Upper lobe of right lung (tissue), 1 donor: Measurements from ENCODE around the gene POM121C. TPM values are rescaled to one million over a fixed set of nuclear protein-coding genes. Genes with fewer than 3 reads are reported as not detected.
"Not testable (repeated sequence)": the region's sequence is repeated elsewhere in the genome, so short reads cannot be mapped to it uniquely, and the experiment has no call there.

Experiments
- ATAC-seq: fragments of 200-7000 bp; cut with Tn5 transposase; one replicate; pipeline ENCODE4 v1.9.1; 2020; ENCODE audit warnings: mild to moderate bottlenecking, moderate library complexity
- DNase-seq: peaks from one replicate; pipeline ENCODE4 v3.0.0-alpha.2; 2020
- H3K27ac ChIP-seq: fragments of 200-600 bp; one replicate; pipeline ENCODE4 v1.8.0; 2022
- H3K27me3 ChIP-seq: fragments of 200-600 bp; one replicate; pipeline ENCODE4 v1.8.0; 2022; ENCODE audit warnings: mild to moderate bottlenecking
- H3K36me3 ChIP-seq: fragments of 200-600 bp; one replicate; pipeline ENCODE4 v1.8.0; 2022
- H3K4me1 ChIP-seq: fragments of 200-600 bp; one replicate; pipeline ENCODE4 v1.8.0; 2022
- H3K4me3 ChIP-seq: fragments of 200-600 bp; one replicate; pipeline ENCODE4 v1.8.0; 2022; ENCODE audit warnings: mild to moderate bottlenecking
- H3K9me3 ChIP-seq: fragments of 200-600 bp; one replicate; pipeline ENCODE4 v1.8.0; 2022
- intact Hi-C: fragments of 100-400 bp; cut with DNase I; formaldehyde crosslinking; loops from one replicate; pipeline ENCODE4 v1.11.0; 2022
- total RNA-seq: library from RNA; stranded (reverse); fragmentation: NEBNext Ultra II Directional; extraction: Animal tissue kit (Norgen Biotek cat#: 25700); gene quantifications from one replicate; pipeline ENCODE4 v1.2.1, GENCODE V29; 2021
- TF ChIP-seq, protein P1 (sequence below): fragments of 200-600 bp; IDR thresholded peaks from one replicate; pipeline ENCODE4 v1.8.0; 2022; ENCODE audit warnings: antibody characterized with exemption
- donor health status: DM: no; HTN: yes; CAD: no; lungs with severe emphysema.

POM121C gene
- total RNA-seq, 1 donor from 2014 or later: 38.5 TPM

DNA sequence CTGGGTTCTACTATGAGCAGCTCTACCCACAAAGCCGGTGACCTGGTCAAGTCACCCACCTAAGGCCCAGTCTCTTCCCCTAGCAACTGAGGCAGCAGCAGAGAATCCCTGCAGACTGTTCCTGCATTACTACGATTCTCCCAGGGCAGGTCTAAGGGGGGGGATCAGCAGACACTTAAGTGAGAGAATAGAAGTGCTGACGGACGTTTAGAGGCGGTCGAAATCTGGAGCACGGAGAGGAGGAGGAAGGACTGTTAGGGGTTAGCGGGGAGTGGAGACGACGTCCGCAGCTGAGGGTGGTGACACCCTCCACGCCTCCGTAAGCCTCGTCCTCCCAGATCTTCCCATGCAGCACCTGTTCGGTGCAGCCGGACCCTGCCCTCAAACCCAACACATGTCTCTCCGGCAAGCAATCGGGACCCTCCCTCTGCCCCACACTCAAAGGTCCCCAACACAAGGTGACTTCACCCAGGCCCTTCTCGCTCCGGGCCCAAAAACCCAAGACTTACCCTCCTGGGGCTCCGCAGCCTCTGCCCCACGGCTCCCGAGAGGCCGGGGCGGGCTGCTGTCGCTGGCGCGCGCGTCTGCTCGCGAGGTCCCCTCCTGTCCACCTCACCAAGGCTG lies 632 bp downstream of the POM121C start:
- ATAC-seq, H3K4me1 ChIP-seq, DNase-seq, H3K36me3 ChIP-seq, H3K9me3 ChIP-seq, H3K27me3 ChIP-seq, intact Hi-C loops: not testable (repeated sequence)
- Histone ChIP-seq H3K4me3 (peak overlapping the region; percentile 63), H3K27ac (peak overlapping the region; percentile 71)

DNA sequence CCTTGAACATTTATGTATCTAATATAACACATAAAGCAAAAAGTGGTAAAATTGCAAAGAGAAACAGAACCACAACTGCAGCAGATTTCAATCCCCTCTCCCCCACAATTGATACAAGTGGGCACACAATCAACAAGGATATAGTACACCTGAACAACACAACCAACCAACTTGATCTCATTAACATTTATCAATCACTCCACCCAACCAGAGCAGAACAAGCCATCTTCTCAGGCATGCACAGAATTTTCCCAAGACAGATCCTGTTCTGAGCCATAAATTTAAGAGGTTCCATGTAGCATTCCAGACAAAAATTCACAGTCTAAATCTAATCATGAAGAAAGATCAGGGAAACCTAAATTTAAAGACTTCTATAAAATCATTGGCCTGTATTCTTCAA lies 5.8 kb downstream of the POM121C start:
- H3K9me3 ChIP-seq, H3K27me3 ChIP-seq, ATAC-seq, intact Hi-C loops, H3K27ac ChIP-seq, H3K36me3 ChIP-seq, DNase-seq, H3K4me1 ChIP-seq, H3K4me3 ChIP-seq: not testable (repeated sequence)

DNA sequence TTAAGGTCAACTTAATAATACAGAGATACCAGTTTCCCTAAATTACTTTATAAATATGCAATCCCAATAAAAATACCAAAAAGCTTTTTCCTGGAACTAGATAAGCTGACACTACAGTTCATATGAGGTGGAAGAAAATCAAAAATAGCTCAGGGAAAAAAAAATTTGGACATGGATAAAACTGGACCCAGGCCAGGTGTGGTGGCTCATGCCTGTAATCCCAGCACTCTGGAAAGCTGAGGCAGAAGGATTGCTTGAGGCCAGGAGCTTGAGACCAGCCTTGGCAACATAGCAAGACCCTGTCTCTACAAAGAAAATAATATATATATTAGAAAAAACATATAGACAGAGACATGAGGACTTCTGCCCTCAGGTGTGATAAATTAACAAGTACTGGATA lies 8.6 kb downstream of the POM121C start:
- H3K27me3 ChIP-seq, H3K4me1 ChIP-seq, H3K27ac ChIP-seq, H3K4me3 ChIP-seq, DNase-seq, intact Hi-C loops, ATAC-seq, H3K9me3 ChIP-seq: not testable (repeated sequence)
- H3K36me3 ChIP-seq: peaks cover 21% of the 10 kb centered on the region

DNA sequence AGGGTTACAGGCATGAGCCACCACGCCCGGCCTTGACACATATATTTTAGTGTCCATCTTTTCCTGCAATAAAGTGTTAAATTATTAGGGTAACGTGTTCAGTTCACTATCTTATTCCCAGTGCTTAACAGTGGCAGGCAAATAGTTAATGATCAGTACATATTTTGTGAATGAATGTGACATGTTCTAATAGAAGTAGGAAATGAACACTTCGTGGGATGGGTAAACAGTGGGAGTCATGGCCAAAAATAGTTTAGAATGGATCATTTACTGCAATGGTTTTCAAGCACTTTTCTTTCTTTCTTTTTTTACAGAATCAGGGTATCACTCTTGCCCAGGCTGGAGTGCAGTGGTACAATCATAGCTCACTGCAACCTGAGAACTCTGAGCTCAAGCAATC lies 15.9 kb downstream of the POM121C start:
- H3K27me3 ChIP-seq, H3K27ac ChIP-seq, H3K9me3 ChIP-seq, DNase-seq, ATAC-seq, H3K4me3 ChIP-seq, intact Hi-C loops, H3K4me1 ChIP-seq: not testable (repeated sequence)
- peaks cover 23% of the 10 kb centered on the region for H3K36me3 ChIP-seq

DNA sequence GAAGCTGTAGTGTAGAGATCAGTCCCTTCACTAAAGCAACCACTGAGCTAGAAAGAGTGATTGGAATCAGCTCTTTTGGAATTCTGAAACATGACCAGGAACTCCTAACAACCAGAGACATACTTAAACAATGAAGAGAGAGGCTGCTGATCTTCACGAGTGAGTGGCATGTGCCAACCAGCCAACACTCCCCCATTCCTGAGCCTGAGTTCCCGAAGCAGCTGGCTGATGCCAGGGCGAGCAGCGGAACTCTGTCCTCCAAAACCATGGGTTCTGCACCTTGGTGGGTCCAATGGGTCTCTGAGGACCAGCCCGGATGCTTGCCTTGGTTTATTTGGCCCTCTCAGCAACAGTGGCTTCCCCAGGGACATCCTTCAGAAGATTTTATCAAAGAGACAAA lies 25.6 kb downstream of the POM121C start:
- not testable (repeated sequence) for H3K36me3 ChIP-seq, DNase-seq, H3K9me3 ChIP-seq

DNA sequence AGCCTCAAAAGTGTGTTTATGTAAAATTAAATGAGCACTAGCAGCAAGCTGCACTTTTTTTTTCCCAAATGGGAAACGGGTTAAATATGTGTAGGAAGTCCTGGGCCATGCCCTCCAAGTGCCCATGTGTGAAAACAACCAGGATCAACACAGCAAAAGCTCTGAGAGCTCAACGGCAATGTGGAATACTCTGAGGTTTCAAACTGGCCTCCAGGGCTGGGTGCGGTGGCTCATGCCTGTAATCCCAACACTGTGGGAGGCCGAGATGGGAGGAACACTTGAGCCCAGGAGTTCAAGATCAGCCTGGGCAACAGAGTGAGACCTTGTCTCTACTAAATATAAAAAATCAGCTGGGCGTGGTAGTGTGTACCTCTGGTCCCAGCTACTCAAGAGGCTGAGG lies 28.1 kb downstream of the POM121C start:
- H3K36me3 ChIP-seq, H3K27me3 ChIP-seq, H3K9me3 ChIP-seq, intact Hi-C loops, ATAC-seq, H3K4me3 ChIP-seq, DNase-seq, H3K4me1 ChIP-seq, H3K27ac ChIP-seq: not testable (repeated sequence)

More for the DNA sequence above, 25.6 kb downstream of the POM121C start:
- ATAC-seq, intact Hi-C loops, H3K4me1 ChIP-seq, H3K27ac ChIP-seq, H3K4me3 ChIP-seq, H3K27me3 ChIP-seq: not testable (repeated sequence)

DNA sequence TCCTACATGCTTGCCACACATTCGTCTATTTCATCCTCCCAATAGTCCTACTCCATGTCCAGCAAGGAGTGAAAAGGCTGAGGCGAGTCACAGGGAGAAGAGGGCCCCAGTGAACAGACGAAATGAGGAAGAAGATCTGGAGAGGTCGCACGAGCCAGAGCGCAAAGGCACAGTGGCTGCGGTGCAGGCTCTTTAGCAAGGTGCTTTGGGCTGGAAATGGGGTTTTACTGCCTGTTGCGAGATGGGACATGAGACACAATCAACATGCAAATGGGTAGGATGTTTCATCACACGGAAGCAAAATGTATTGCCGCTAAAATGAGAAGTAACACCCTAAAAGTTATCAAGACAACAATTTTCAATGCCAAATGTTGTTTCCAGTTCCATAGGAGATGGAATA lies 29.7 kb downstream of the POM121C start:
- intact Hi-C loops, H3K4me1 ChIP-seq, DNase-seq, H3K4me3 ChIP-seq, H3K27ac ChIP-seq, H3K27me3 ChIP-seq, H3K9me3 ChIP-seq, H3K36me3 ChIP-seq: not testable (repeated sequence)
- peak; percentile 73 for ATAC-seq

DNA sequence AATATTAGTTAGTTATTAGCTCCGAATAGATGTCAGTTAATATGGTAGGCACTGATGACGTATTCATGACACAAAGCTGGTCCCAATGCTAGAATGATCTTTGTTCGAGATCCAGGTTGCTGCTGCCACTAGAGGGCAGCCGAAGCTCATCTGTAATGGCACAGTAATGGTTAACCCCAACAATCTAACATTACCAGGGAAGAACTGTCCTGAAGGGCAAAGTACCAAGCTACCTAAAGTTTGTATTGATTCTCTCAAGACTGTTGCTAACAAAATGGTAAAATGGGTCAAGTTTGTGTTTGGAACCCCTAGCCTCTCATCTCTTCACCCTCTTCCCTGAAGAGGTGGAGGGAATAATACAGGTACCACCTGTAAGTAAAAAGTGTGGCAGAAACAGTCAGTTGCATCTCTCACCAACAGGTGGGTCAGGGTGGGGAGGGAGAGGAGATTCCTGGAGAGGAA lies 33.6 kb downstream of the POM121C start:
- TF ChIP-seq, protein P1, sequence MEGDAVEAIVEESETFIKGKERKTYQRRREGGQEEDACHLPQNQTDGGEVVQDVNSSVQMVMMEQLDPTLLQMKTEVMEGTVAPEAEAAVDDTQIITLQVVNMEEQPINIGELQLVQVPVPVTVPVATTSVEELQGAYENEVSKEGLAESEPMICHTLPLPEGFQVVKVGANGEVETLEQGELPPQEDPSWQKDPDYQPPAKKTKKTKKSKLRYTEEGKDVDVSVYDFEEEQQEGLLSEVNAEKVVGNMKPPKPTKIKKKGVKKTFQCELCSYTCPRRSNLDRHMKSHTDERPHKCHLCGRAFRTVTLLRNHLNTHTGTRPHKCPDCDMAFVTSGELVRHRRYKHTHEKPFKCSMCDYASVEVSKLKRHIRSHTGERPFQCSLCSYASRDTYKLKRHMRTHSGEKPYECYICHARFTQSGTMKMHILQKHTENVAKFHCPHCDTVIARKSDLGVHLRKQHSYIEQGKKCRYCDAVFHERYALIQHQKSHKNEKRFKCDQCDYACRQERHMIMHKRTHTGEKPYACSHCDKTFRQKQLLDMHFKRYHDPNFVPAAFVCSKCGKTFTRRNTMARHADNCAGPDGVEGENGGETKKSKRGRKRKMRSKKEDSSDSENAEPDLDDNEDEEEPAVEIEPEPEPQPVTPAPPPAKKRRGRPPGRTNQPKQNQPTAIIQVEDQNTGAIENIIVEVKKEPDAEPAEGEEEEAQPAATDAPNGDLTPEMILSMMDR: peak; percentile 48
- H3K27ac ChIP-seq, H3K4me1 ChIP-seq, DNase-seq, H3K27me3 ChIP-seq, H3K9me3 ChIP-seq, intact Hi-C loops, H3K36me3 ChIP-seq, H3K4me3 ChIP-seq: not testable (repeated sequence)
- peak; percentile 91 for ATAC-seq

DNA sequence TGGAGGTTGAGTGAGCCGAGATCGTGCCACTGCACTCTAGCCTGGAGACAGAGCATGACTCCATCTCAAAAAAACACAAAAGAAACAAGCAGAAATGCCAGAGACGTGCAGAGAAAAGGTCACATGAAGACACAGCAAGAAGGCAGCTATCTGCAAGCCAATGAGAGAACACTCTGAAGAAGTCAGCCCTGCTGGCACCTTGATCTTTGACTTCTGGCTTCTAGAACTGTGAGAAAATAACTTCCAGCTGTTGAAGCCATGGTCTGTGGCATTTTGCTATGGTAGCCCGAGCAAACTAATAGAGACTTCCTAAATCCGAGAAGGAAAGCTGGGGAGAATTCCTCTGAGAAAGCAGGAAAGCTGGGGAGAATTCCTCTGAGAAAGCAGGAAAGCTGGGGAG lies 36.2 kb downstream of the POM121C start:
- H3K4me1 ChIP-seq: not testable (repeated sequence)

DNA sequence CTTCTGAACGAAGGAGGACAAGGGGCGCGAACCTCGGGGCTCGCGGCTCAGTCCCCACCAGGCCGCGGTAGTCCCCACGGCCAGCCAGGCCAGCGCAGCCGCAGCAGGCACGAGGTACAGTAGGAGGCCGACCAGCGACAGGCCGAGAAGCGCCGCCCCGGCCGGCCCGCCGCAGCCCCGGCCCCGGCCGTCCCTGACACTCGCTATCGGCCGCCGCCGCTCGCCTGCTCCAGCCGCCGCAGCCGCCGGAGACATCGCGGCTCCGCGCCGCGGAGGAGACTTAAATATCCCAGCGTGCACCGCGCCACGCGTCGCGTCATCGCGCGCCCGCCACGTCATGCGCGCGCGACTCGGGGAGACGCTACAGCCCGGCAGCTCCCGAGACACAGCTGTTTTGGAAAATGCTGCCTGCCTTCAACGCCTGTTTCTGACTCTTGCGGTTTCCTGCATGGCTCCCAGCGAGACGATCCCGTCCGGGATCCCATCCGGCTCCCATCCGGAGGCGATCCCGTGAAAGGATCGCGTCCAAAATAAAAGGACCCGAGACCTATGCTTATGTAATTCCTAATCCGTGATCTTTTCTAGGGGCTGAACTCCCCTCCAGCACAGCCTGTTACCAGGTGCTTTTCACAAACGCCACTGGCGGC lies 43.5 kb downstream of the POM121C start:
- H3K27me3 ChIP-seq, DNase-seq, intact Hi-C loops, H3K4me1 ChIP-seq, H3K9me3 ChIP-seq: not testable (repeated sequence)
- ATAC-seq: peak; percentile 98
- H3K4me3 ChIP-seq: peak overlapping the region; percentile 59
- peak overlapping the region; percentile 83 for H3K27ac ChIP-seq
- H3K36me3 ChIP-seq: peaks cover 31% of the 10 kb centered on the region

More for the DNA sequence above, 36.2 kb downstream of the POM121C start:
- H3K27ac ChIP-seq, H3K4me3 ChIP-seq, H3K27me3 ChIP-seq, ATAC-seq, H3K36me3 ChIP-seq, H3K9me3 ChIP-seq, DNase-seq, intact Hi-C loops: not testable (repeated sequence)

DNA sequence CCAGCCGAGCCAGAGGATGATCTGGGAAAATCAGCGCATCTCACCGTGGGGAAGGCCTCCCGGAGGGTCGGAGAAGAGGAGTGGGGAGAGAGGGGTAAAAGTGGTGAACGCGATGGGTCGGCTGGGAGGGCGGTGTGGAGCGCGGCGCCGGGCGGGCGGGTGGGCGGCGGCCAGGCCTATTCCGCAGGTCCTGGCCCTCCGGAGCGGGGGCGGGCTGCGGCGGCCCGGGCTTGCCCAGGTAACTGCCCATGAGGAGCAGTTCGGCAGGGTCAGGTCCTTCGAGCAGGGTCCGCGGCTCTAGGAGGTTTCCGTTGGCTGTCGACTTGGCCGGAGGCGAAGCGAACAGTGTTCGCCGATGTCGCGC lies 44.0 kb downstream of the POM121C start:
- H3K9me3 ChIP-seq, intact Hi-C loops, H3K4me1 ChIP-seq, DNase-seq, H3K27me3 ChIP-seq: not testable (repeated sequence)
- H3K4me3 ChIP-seq: peak overlapping the region; percentile 59
- H3K36me3 ChIP-seq: peaks cover 36% of the 10 kb centered on the region
- ATAC-seq: peak; percentile 77
- peak overlapping the region; percentile 83 for H3K27ac ChIP-seq

DNA sequence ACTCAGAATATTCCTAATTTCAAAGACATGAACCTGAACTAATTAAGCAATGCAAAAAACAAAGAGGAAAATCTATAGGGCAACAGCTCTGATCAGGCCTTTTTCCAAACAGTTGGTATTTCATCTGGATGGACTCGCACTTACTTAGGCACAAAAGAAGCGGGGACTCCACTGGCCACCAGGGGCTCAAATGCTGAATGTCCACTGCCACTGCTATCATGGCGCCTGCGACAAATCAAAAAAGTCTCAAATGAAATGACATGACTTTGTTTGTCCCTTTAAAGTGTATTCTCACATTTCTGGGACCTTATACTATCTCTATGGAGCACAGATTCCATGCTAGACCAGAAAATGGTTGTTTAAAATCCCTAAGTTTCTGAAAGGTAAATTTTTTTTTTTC lies 47.1 kb downstream of the POM121C start:
- H3K27me3 ChIP-seq, H3K27ac ChIP-seq, ATAC-seq, H3K9me3 ChIP-seq, H3K4me3 ChIP-seq, DNase-seq, intact Hi-C loops, H3K4me1 ChIP-seq: not testable (repeated sequence)
- peaks cover 65% of the 10 kb centered on the region for H3K36me3 ChIP-seq

DNA sequence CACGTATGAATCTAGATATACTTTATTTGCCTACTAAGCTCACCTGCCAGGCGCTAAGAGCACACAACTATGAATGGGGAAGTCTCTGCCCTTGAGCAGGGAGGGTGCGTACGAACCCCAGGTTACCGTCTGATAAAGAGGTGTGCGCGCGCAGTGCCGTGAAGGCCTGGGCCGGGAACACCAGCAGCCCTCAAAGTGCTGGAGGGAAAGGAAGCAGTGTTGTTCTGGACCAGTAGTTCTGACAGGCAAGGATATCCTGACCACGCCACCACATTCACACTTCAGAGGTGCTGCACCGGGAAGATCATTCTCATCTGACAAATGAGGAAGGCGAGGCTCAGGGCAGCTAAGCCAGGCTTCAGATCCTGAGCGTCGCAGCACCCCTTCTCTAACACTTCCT lies 62.6 kb downstream of the POM121C start:
- H3K9me3 ChIP-seq, ATAC-seq, DNase-seq, intact Hi-C loops, H3K4me1 ChIP-seq, H3K4me3 ChIP-seq, H3K27me3 ChIP-seq, H3K27ac ChIP-seq: not testable (repeated sequence)
- peaks cover 23% of the 10 kb centered on the region for H3K36me3 ChIP-seq
